ENCODE measurements around the gene ERGIC3.

Gene ERGIC3

GRCh38 chr20:35575958-35576357 is 34.1 kb downstream of the ERGIC3 start:
- no peak for TF ChIP-seq CTCF (IDR thresholded peaks at IDR 0.05; ENCODE audit: extremely low read depth, missing control alignments)
- no peak for DNase-seq (ENCODE audit: low spot score)

GRCh38 chr20:35576816-35577215 is 34.9 kb downstream of the ERGIC3 start:
- no peak for TF ChIP-seq CTCF (IDR thresholded peaks at IDR 0.05; ENCODE audit: extremely low read depth, missing control alignments)
- no peak for DNase-seq (ENCODE audit: low spot score)

DNA sequence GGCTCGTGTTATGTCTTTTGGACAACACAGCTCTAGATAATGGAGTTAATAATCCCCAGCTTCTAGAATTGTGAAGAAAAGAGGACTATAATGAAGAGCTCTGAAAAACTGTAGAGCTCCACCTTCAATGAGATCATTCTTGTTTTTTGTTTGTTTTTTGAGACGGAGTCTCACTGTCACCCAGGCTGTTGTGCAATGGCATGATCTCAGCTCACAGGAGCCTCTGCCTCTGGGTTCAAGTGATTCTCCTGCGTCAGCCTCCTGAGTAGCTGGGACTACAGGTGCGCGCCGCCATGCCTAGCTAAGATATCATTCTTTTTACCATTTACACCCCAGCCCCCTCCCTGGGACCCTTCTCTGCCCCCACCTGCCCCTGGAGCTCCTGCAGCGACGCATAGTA is 36.6 kb downstream of the ERGIC3 start:
- DNase-seq (ENCODE audit: low spot score): no peak
- TF ChIP-seq CTCF (IDR thresholded peaks at IDR 0.05; ENCODE audit: extremely low read depth, missing control alignments): no peak

GRCh38 chr20:35579196-35579595 is 37.3 kb downstream of the ERGIC3 start:
- TF ChIP-seq CTCF (IDR thresholded peaks at IDR 0.05; ENCODE audit: extremely low read depth, missing control alignments): no peak
- DNase-seq (ENCODE audit: low spot score): no peak

DNA sequence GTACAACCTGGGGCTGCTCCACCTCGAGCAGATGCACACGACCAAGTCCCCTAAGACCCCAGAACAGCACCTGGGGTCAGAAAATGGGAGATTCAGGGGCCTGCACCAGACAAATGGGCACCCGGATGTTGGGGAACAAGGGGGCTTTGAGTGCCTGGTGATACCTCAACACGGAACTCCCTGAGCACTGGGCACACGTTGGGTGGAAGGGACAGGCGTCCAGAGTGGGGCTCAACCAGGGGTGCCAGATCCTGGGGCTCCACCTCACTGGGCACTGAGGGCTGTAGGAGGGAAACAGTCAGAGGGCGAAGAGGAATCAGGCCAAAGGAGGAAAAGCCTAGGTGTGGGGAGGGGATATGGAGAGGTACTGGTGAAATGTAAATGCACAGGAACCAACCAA is 40.3 kb downstream of the ERGIC3 start:
- no peak for DNase-seq (ENCODE audit: low spot score)
- TF ChIP-seq CTCF (IDR thresholded peaks at IDR 0.05; ENCODE audit: extremely low read depth, missing control alignments): no peak

- DNase-seq (ENCODE audit: low spot score): no peak
- no peak for TF ChIP-seq CTCF (IDR thresholded peaks at IDR 0.05; ENCODE audit: extremely low read depth, missing control alignments)
Measured at GRCh38 chr20:35582741-35583404, 41.0 kb downstream of the ERGIC3 start.

DNA sequence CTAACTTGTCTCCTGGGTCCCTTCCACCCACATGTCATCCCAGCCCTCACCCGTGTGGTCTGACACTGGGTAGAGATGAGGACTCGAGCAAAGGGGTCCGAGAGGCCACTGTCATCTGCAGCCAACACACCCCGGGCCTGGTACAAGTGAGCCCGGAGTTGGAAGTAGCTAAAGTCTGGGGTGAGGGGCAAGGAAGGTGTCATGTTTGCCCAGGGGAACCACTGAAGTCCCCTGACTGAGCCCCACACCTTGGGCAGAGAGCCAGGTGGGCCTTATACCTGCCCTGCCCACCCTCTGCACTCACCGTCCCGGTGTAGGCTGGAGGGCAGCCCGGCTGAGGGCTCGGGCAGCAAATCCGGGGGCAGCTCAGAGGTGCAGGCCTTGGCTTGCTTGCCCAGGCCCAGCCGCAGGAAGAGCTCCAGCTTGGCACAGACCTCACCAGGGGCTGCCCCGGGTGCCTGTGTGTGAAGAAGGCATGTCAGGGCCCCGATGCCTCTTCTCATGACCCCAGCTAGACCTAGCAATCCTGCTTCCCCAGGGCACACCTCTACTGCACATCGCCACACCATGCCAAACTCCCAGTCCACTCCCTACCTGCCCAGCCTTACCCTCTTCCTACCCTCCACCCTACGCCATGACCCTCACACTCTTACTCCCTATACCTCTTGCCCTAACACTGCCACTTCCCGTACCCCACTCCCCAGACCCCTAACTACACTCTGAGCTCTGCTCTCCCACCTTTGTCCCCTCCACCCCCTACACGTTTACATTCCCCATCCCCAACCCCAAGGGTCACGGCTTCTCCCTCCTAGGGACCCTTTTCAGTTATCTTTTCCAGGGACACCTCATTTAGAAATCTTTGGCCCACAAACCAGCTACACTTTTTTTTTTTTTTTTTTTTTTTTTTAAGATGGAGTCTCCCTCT is 42.0 kb downstream of the ERGIC3 start:
- no peak for TF ChIP-seq CTCF (IDR thresholded peaks at IDR 0.05; ENCODE audit: extremely low read depth, missing control alignments)
- DNase-seq (ENCODE audit: low spot score): no peak

All from GM20000 (cell line).